PFSK-1 (cell line): ENCODE results near the gene DAB2IP.

Experiments used
- FOXP2 ChIP-seq: optimal IDR thresholded peaks from 2 replicates; pipeline ENCODE3; 2011; ENCODE audit warnings: borderline replicate concordance, control low read depth, inconsistent platforms; ENCODE audit not compliant: insufficient read depth; ENCODE audit errors: extremely low read length, extremely low read depth
- POLR2AphosphoS5 ChIP-seq: IDR thresholded peaks from 2 replicates; pipeline ENCODE4 v1.6.1; 2012; ENCODE audit warnings: low read depth, mild to moderate bottlenecking, control low read depth, low read length, moderate library complexity
- SIN3A ChIP-seq: IDR thresholded peaks from 2 replicates; pipeline ENCODE4 v1.6.1; 2012; ENCODE audit warnings: mild to moderate bottlenecking, low read length, moderate library complexity, borderline replicate concordance; ENCODE audit not compliant: insufficient read depth
- TAF1 ChIP-seq: IDR thresholded peaks from 2 replicates; pipeline ENCODE4 v1.6.1; 2012; ENCODE audit warnings: low read length, control low read depth, borderline replicate concordance; ENCODE audit not compliant: insufficient read depth
- TF ChIP-seq, protein P1 (sequence below), 2 experiments: IDR thresholded peaks; 2 replicates each; pipeline versions ENCODE4 v1.6.1 to v1.8.0; 2011 to 2012; ENCODE audit warnings: low read depth in 2 of 2, low read length in 2 of 2, control low read depth in 1 of 2, inconsistent platforms in 1 of 2, mild to moderate bottlenecking in 1 of 2, moderate library complexity in 1 of 2; ENCODE audit not compliant: insufficient read depth in 1 of 2

The DAB2IP gene

DNA sequence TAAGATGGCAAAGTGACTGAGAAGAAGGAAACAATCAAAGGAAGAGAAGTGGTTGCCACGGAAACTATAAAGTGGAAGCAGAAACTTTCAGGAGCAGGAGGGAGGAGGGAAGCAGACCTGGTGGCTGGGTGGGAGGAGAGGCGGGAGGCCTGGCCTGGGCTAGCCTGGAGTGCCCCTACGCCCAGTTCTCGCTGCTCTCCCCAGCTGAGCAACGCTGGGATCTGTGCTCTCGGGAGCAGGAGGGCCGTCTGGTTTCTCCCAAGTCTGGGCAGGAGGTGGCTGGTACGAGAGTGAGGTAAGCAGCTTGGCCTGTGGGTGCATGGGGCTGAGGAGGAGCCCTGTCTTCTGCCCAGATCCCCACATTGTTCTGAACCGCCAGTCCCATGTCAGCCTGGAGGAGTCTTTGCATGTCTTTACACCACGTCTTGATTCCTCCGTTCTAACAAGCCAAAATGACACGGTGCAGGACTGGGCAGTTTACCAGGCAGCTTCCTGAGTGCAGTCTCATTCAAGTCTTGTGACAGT is 15.0 kb upstream of the DAB2IP start:
- no peak for TF ChIP-seq POLR2AphosphoS5
- TF ChIP-seq, protein P1, sequence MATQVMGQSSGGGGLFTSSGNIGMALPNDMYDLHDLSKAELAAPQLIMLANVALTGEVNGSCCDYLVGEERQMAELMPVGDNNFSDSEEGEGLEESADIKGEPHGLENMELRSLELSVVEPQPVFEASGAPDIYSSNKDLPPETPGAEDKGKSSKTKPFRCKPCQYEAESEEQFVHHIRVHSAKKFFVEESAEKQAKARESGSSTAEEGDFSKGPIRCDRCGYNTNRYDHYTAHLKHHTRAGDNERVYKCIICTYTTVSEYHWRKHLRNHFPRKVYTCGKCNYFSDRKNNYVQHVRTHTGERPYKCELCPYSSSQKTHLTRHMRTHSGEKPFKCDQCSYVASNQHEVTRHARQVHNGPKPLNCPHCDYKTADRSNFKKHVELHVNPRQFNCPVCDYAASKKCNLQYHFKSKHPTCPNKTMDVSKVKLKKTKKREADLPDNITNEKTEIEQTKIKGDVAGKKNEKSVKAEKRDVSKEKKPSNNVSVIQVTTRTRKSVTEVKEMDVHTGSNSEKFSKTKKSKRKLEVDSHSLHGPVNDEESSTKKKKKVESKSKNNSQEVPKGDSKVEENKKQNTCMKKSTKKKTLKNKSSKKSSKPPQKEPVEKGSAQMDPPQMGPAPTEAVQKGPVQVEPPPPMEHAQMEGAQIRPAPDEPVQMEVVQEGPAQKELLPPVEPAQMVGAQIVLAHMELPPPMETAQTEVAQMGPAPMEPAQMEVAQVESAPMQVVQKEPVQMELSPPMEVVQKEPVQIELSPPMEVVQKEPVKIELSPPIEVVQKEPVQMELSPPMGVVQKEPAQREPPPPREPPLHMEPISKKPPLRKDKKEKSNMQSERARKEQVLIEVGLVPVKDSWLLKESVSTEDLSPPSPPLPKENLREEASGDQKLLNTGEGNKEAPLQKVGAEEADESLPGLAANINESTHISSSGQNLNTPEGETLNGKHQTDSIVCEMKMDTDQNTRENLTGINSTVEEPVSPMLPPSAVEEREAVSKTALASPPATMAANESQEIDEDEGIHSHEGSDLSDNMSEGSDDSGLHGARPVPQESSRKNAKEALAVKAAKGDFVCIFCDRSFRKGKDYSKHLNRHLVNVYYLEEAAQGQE (IDR thresholded peaks at IDR 0.05; ENCODE audit: insufficient read depth in 1 of 2, low read depth in 2 of 2, low read length in 2 of 2) = no peak
- no peak for TF ChIP-seq FOXP2
- TF ChIP-seq SIN3A = no peak

DNA sequence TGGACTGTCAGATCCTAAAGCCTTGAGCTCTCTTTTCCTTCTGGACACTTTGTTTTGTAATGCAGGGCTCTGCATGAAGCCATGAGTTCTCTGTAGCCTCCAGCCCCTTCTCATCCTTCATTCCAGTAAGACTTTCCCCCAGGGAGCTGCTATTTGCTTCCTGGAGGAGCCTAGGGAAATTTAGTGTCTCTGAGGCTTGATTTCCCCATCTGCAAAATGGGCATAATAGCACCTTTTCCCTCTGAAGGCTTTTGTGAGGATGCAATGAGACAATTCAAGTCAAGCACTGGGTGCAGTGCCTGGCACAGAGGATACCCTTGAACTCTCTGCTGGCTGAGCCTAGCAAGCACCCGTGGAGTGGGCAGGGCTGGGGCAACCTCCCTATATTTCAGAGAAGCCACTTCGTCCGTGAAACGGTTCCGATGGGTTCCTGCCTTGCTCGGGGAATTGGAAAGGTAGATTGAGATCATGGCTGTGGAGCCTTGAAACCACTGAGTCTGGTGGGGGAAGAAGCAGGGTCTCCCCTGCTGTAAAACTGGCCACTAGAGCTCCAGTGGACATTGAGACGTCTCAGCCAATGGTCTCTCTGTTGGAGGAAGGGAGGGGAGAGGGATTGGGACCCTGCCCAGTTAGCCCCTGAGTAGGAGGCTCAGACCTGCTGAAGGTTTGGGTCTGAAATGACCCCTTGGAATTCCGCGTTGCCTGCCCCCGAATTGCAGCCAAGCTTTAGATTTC is 14.3 kb upstream of the DAB2IP start:
- TF ChIP-seq, protein P1 (IDR thresholded peaks at IDR 0.05; ENCODE audit: insufficient read depth in 1 of 2, low read depth in 2 of 2, low read length in 2 of 2) = no peak
- no peak for TF ChIP-seq SIN3A
- no peak for TF ChIP-seq TAF1
- TF ChIP-seq FOXP2 = no peak
- TF ChIP-seq POLR2AphosphoS5 = no peak

DNA sequence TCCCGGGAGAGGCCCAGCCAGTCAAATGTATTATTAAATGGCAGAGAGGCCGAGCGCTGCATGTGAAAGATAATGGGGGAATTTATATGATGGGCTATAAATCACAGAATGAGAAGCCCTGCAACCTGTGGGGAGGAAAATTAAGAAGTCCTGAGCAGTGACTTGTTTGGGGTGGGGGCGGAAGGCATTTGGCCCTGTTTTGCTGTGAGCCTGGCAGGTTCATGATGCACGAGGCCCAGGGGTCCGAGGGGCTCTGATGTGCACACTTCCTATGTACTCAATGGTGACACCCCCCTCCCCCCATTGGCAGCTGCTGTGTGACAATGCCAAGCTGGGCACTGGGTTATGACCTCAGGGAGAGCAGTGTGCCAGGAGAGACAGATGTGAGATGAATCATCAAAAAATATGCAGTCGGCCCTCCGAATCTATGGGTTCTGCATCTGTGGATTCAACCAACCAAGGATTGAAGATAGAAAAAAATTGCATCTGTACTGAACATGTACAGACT is 13.7 kb upstream of the DAB2IP start:
- TF ChIP-seq POLR2AphosphoS5 (no peak), TAF1 (no peak), SIN3A (no peak), FOXP2 (no peak)
- TF ChIP-seq, protein P1 (IDR thresholded peaks at IDR 0.05; ENCODE audit: insufficient read depth in 1 of 2, low read depth in 2 of 2, low read length in 2 of 2) = no peak

DNA sequence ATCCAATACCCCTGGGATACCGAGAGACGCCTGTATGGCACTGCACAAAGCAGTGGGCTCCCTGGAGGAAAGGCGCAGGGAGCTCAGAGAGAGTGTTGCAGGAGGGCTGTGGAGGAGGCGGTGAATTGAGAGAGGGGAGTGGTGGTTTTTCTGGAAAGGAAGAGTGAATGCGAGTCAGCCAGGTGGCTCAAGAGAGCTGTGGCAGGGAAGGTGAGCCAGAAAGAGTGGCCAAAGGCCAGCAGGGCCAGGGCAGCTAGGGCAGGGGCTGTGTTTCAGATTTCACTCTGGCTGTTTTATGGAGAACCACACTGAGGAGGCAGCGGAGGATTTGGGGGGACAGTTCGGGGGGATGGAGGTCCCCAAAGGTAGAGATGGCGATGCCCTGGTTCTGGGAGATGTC is 13.0 kb upstream of the DAB2IP start:
- TF ChIP-seq POLR2AphosphoS5 (no peak), TAF1 (no peak), FOXP2 (no peak), SIN3A (no peak)
- TF ChIP-seq, protein P1 (IDR thresholded peaks at IDR 0.05; ENCODE audit: insufficient read depth in 1 of 2, low read depth in 2 of 2, low read length in 2 of 2) = no peak
